Fibroblast of mammary gland (primary cell): ENCODE data around the gene PBXIP1.
"Not testable (repeated sequence)": the region's sequence is repeated elsewhere in the genome, so short reads cannot be mapped to it uniquely, and the experiment has no call there.

Experiments
- DNase-seq: peaks from one replicate; pipeline ENCODE4 v3.0.0-alpha.2; 2010; ENCODE audit warnings: low read depth
- H3K4me3 ChIP-seq: 2 replicates; pipeline ENCODE4 v1.5.1; 2011; ENCODE audit warnings: low read depth, mild to moderate bottlenecking, low read length, moderate library complexity; ENCODE audit not compliant: control insufficient read depth
- CTCF ChIP-seq: conservative IDR thresholded peaks from 2 replicates; pipeline ENCODE4 v1.5.1; 2011; ENCODE audit warnings: low read depth, low read length, inconsistent platforms; ENCODE audit not compliant: control insufficient read depth, insufficient read depth

The PBXIP1 gene

GRCh38 chr1:154911691-154912550, 44.0 kb downstream of the PBXIP1 start:
- H3K4me3 ChIP-seq: no peak overlapping the region
- TF ChIP-seq CTCF: no peak
- DNase-seq: no peak

GRCh38 chr1:154910851-154911250, 45.0 kb downstream of the PBXIP1 start:
- DNase-seq: no peak
- no peak for TF ChIP-seq CTCF
- H3K4me3 ChIP-seq: no peak overlapping the region

GRCh38 chr1:154908937-154909336, 47.0 kb downstream of the PBXIP1 start:
- no peak overlapping the region for H3K4me3 ChIP-seq
- DNase-seq: no peak
- TF ChIP-seq CTCF: no peak

GRCh38 chr1:154908129-154908528, 47.8 kb downstream of the PBXIP1 start:
- not testable (repeated sequence) for DNase-seq, H3K4me3 ChIP-seq

GRCh38 chr1:154906621-154907081, 49.2 kb downstream of the PBXIP1 start:
- peak; percentile 46 for TF ChIP-seq CTCF
- H3K4me3 ChIP-seq: no peak overlapping the region
- DNase-seq: peak; percentile 26

GRCh38 chr1:154902938-154903566, 52.8 kb downstream of the PBXIP1 start:
- DNase-seq: no peak
- no peak overlapping the region for H3K4me3 ChIP-seq
- no peak for TF ChIP-seq CTCF

GRCh38 chr1:154901591-154901990, 54.3 kb downstream of the PBXIP1 start:
- no peak for DNase-seq
- no peak overlapping the region for H3K4me3 ChIP-seq
- no peak for TF ChIP-seq CTCF
